ENCODE results near the gene HIP1R.
"Not testable (repeated sequence)": the region's sequence is repeated elsewhere in the genome, so short reads cannot be mapped to it uniquely, and the experiment has no call there.

The HIP1R gene

DNA sequence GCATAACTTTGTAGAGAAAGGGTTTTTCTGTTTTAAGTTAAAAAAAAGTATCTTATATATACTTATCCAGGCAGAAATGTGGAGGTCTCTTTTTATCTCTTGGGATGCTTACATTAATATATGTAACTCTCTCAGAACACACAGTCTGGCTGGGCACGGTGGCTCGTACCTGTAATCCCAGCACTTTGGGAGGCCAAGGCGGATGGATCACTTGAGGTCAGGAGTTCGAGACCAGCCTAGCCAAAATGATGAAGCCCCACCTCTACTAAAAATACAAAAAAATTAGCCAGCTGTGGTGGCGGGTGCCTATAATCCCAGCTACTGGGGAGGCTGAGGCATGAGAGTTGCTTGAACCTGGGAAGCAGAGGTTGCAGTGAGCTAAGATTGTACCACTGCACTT, 41.0 kb downstream of the HIP1R start:
- DNase-seq (ENCODE audit: low spot score), result not testable (repeated sequence)

DNA sequence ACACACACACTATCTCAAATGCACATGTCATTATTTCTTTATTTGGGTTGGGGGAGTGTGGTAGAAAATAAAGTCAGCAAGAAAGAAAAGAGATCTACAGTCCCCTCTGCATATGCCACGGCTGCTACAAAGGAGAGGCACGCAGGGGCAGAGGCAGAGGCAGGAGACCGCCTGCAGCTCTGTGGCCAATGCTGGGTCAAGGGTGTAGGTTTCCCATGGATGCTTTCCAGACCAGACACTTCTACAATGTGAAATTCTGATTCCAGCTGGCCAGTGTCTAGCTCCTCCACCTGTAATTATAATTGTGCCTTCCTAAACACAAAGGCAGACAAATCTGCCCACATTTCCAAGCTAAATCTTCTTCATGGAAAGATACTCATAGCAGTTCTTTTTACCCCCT, 41.5 kb downstream of the HIP1R start:
- DNase-seq (ENCODE audit: low spot score), result no peak

DNA sequence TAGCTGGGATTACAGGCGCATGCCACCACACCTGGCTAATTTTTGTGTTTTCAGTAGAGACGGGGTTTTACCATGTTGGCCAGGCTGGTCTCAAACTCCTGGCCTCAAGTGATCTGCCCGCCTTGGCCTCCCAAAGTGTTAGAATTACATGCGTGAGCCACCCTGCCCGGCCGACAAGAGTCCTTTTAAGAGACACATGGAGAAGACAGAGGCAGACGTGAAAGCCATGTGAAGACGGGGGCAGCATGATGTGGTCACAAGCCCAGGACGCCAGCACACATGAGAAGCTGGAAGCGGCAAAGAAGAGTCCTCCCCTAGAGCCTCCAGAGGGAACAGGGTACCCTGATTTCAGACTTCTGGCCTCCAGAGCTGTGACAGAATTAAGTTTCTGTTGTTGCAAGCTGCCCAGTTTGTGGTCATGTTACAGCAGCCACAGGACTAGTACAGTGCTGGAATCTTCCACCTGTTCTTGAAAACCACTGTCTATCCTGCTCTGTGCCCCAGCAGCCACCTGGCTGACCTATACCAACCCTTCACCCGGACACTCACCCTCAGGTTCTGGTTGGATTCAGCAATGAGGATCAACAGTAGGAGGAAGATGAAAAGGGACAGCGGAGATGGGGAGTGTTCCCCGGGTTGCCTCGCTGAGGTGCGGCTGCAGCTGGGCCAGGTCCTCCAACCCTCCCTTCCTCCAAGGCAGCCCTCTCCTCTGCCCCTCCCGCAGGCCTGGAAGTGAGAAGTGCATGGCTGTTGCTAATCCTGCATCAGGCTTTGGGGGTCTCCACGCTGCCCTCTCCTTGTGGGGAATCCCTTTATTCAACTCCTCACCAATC, 43.7 kb downstream of the HIP1R start:
- no peak for DNase-seq (ENCODE audit: low spot score)

DNA sequence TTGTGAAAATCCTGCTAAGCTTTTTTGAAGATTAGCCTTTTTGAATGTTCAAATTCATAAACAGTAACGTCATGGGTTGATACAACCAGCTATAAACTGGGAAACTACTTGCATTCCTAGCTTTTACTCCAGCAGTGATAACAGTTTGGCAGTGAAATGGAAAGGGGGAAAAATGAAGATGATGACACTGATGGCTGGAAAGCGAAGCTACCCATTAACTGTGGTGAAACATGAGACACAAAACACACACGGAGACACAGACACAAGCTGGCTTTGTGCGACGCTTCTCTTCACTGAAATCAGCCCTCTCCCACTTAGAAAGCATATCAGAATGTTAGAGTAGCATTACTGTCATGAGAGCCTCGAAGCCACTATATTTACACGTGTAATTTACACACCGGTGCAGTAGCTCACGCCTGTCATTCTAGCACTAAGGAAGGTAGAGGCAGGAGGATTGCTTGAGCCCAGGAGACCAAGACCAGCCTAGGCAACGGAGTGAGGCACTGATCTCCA, 45.0 kb downstream of the HIP1R start:
- DNase-seq (ENCODE audit: low spot score), result no peak

DNA sequence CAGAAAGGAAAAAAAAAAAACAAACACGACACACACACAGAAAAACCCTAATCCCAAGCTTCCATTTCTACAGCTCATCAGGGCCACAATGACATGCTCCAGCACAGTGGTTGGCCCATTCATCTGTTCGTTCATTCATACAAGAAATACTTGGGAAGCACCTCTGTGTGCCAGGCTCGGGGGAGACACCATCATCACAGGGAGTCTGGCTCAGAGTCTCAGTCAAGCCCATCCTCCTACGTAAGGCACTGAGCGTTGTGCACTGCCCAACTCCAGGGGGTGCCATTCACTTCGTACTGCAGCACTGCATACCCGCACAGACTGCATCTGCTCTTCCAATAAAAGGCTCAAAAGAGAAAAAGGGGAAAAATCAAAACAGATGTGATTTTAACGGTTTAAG, 45.4 kb downstream of the HIP1R start:
- peak; percentile 32 for DNase-seq (ENCODE audit: low spot score)

DNA sequence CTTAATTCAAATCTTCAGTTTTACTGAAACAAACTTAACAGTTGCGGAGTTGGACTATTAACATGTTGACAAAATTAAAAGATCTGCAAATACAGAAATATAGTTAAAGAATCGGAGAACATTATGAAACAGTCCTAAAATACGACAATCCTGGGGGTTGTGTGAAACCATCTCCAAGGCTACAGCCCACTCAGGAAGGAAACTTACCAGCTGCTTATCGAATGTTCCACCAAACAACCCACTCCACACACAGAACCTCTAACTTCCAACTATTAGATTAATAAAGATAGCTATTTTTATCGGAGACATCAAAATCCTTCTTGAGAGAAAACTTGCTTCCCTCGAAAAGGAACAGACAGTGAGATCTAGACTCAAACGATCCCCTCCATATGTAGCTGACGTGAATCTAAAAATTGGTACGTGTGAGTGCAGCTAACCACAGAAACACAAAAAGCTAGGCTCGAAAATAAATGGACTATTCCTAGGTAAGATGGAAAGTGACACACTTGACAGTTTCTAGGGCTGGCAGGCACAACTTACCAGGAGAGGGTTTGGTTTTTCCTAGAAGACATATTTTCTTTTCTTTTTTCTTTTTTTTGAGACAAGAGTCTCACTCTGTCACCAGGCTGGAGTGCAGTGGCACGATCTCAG, 47.8 kb downstream of the HIP1R start:
- peak; percentile 37 for DNase-seq (ENCODE audit: low spot score)

DNA sequence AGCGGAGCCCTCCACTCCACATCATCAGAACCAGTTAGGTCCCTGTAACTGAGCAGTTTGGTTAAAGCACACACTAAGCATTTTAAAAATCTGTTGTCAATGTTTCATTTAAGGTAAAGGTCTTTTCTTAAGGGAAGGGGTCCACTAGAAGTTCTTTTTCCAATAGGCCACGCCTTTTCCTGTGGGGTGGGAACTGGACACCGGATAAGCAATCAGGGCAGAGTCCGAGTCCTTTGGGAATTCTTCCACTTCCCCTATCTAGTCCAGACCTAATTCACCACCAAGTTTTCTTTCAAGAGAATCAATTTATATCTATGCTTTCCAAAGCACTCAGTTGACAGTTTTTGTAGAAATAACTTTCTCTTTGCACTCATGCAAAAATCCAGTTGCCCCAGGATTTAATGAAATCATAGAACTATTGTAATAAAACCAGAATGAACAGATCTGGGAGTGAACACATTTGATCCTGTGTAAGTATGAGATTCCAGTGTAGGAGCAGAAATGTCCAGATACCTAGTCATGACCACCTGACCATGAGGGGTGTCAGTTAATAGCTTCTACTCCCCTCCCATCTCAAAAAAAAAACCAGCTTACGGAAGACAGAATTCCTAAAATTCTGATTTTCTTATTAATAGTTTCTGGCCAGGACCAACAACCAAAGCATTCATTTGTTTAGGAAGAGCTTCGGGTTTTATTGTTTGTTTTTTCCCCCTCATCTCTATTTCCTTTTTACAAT, 49.0 kb downstream of the HIP1R start:
- no peak for DNase-seq (ENCODE audit: low spot score)

DNA sequence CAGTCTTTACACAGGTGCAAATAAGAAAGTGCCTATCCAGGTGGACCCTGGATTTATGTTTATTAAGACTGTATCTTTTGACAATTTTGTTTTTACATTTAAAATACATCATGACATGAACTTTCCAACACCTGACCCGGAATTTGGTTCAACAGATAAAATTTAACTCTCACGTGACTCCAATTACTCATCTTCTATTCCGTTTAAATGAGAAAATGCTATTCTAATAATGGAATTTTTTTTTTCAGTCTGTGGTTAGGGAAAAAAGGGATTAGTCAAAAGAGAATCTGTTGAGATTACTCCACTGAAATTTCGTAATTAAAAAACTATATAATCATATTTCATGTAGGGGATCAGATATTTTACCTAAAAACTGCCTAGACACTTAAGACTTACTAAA, 49.6 kb downstream of the HIP1R start:
- DNase-seq (ENCODE audit: low spot score), result no peak

DNA sequence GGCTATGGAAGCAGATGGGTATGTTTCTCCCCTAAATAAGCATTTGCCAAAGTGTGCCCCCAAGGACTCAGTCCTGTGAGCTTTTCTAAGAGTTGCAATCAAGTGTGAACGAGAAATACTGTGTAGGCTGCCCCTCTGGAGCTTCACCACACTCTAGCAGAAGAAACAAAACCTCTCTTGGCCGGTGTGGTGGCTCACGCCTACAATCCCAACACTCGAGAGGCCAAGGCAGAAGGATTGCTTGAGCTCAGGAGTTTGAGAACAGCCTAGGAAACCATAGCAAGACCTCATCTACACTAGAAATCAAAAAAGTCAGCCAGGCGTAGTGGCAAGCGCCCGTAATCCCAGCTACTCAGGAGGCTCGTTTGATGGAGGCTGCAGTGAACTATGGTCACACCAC, 50.9 kb downstream of the HIP1R start:
- no peak for DNase-seq (ENCODE audit: low spot score)

DNA sequence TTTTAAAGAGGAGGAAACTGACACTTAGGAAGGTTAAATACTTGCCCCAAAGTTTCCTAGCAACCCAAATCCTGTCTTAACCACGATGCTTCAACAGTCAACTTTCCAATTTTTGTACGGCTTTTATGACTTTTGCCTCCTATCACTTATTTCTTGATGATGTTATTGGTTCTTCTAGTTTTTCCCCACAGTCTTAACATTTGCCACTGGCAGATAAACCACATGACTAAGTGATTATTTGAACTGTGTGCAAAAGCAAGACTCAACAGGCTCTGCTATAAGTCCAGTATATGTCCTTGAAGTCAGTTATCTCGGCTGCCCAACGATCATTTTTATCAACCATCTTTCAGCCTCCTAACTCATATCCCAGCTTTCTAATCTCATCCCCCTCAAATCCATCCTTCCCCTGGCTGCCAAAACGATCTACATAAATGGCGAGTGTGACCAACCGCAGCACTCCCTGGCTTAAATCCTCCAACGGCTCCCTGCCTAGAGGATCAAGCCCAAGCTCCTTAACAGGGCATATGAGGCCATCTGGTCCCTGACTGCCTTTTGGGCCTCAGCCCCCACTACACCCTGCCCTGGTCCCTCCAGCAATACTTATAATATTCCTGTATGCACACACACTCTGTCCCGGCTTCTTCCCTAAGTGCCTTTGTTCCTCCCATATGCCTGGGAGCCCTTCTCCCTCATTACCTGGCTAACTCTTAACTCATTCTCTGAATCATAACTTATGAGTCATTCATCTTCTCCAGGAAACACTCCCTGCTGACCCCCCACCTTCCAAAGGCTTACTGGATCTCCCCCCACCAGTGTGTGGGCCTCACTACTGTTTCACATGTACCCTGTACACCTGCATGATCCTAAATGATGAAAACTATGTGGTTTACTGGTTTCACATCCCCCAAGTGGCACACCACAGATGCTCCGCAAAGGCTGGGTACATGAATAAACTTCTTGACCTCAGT, 51.9 kb downstream of the HIP1R start:
- peak; percentile 71 for DNase-seq (ENCODE audit: low spot score)

DNA sequence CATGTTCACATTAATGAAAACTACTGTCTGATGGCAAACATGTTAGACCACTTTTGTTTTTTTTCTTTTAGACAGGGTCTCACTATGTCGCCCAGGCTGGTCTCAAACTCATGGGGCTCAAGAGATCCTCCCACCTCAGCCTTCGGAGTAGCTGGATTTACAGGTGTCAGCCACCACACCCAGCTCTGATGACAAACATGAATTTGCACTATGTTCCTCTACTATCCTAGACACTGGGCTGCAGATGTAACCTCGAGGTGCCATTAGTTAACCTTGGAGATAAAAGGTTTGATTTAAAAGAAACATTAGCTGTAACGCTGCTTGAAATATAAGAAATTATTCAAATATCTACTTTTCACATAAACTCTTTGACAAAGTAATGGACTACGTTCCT, 52.6 kb downstream of the HIP1R start:
- no peak for DNase-seq (ENCODE audit: low spot score)

DNA sequence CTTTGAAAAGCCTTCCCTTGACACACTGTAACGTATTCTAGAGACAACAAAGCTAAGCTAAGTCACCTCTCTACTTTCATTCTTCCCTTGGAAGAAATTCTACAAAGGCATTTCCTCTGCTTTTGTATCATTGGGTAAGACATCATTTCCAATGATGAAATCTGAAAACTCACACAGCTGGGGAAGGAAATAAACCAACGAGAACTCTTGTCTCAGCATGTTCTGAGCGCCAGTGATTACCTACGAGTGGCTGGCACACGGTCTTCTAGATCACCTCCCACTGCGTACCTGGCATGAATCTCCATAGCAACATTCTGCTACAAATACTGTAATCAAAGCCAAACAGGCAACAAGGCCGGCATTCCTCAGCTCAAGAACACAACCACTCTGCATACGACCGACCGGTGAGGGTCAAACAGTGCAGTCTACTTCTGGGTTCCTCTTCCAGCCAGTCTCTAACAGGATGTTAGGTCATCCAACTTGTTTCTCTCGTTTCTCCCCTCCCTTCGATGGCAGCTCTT, 53.0 kb downstream of the HIP1R start:
- peak; percentile 62 for DNase-seq (ENCODE audit: low spot score)

DNA sequence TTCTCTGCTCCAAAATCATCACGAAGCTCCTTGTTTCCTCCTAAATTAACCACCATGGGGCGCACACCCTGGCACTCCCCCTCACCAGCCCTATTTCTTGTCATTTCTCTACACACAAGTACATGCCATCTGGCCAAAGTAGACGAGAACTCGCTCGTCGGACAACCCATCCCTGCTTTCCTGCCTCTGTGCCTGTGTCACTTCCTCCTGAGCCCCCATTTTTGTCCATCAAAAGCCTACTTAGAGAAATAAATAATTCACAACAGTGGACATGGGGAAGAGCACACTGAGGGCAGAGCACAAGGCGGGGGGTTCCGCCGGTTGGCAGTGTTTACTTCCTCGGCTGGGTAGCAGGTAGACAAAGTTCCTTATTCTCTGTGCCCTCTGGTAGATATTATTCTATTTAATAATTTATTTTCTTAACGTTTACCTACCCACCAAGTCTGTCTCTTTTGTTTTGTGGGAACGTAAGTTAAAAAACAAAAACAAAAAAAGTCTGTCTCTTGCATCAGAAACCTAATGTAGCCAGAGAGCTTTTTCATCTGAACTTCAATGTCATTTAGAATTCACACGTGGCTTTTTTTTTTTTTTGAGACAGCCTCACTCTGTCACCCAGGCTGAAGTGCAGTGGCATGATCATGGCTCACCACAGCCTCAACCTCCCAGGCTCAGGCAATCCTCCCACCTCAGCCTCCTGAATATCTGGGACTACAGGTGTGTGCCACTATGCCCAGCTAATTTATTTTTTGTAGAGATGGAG, 54.7 kb downstream of the HIP1R start:
- no peak for DNase-seq (ENCODE audit: low spot score)

DNA sequence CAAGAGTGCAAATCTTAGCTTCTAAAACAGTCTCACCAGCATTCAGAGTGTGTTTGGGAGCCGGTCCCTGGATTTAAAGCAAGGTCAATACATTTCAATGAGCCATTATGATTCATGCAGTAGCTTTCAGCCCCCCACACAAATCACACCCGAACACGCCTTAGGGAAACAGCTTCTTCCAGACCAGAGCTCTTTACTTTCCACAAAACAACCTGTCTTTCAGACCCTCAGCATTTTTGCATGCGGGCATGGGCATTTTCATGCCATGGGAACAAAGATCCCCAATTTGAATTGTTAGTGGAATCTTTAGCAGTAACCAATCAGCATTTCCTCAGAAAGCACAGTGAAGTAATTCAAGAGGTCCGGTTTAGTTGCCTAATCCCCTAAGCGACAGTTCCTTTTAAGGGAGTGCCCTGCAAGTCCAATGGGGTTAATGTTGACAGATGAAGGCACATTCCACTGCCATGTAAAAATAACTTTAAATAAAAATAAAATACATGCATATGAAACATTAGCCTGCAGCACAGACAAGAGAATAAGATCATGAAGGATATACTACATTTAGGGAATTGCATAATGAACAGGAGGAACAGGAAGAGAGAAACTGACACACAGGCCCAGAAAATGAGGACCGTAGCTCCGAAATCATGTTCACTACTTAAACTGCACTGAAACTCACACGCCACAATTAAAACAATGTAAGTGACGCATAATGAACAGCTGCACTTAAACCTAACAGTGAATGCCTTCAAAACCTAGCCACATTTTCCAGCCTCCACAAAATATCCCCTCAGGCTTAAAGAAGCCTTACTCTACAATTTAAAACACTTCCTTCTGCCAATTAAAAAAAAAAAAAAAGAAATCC, 56.6 kb downstream of the HIP1R start:
- DNase-seq (ENCODE audit: low spot score), result no peak

DNA sequence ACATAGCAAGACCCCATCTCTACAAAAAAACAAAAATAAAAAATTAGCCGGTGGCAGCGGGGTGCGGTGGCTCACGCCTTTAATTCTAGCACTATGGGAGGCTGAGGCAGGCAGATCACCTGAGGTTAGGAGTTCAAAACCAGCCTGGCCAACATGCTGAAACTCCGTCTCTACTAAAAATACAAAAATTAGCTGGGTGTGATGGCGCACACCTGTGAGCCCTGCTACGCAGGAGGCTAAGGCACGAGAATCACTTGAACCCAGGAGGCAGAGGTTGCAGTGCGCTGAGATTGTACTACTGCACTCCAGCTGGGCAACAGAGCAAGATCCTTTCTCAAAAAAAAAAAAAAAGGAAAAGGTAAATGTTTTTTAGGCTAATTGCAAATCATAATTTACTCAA, 57.5 kb downstream of the HIP1R start:
- DNase-seq (ENCODE audit: low spot score), result not testable (repeated sequence)

DNA sequence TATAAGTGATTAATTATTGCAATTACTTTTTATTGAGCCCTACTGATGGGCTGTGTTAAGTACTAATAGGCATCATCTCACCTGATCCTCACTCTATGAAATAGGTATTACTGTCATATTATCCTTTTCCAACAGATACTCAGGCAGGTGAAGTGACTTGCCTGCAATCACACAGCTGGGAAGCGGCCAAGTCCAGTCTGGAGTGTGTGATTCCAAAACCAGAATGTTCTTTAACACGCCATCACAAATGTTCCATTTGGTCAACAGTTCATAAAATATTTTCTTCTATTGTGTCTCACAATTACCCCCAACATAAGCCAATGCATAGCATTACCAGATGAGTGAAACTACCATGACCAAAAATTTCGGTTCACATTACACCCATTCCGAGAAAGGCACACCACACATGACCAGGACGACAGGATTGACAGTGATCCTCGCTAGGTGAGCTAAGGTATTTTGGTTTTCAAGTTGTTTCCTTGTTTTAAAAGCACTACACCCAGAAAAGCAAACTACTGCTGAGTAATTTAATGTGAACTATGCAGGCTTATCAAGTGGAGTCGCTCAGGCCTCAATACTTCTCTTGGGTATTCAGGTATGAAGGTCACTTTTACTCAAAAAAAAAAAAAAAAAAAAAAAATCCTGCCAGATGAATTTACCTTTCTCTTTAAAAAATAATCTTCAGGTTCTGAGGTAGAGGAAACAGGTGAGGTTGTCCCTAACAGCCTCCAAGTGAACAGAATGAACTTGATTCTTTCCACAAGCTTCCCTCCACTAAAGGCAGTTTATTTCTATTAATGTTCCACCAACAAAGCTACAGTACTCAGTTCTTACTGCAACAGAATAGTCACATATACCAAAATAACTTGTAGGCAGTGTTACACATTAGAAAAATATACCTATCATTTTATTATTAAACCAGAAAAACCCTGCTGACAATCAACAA, 58.2 kb downstream of the HIP1R start:
- no peak for DNase-seq (ENCODE audit: low spot score)

DNA sequence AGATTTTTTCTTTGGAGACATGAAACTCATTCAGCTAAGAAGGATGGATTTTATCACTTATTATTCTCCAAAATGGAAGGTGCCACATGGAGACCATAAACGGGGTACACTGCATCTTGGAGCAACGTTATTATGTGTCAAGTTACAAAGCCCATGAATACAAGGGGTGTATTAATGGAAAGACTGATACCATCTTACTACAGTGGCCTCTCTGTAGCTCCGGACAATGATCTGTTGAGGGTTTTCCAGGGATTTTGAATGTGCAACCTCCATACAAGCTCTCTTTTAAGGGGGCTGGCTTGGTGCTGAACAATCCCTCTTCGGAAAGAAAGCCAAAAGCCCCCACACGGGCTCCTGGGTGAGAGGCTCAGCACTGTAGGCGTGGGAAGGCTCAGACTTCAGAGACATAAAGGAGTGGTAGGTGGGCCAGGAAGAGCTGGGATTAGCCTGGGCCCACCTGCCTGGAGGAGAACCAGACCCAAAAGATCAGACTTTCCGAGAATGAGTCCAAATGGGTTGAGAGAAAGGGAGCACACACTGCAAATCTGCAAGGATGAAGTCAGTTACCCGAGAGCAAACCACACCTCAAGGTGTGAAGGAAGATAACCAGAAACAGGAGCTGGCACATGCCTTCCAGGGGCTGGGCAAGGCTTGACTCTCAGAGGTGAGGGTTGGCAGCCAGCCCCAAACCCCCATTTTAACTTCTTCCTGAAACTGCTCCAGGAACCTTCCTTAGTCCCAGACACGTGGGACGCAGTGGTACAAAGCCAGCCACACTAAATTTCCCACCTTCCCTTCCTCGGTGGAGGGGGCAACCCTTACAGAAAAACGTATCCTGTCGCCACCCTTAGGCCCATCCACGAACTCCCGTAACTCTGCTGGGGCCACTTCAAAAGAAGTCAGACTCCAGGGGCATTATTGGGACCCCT, 59.2 kb downstream of the HIP1R start:
- DNase-seq (ENCODE audit: low spot score), result peak; percentile 31
